Spleen (tissue), 7 donors: Measurements from ENCODE around the gene OSER1.

ENCODE experiments used
- CTCF ChIP-seq, 11 experiments: fragments of 200-600 bp in 7 of 11; fragments of 450-650 bp in 4 of 11; sonication (generic) in 4 of 11; IDR thresholded peaks in 8 of 11; conservative IDR thresholded peaks in 3 of 11; 1 replicate in 7 of 11; 2 replicates in 4 of 11; pipeline versions ENCODE4 v1.4.0 to v1.8.0; 2016 to 2021; ENCODE audit warnings: antibody characterized with exemption in 11 of 11, inconsistent platforms in 4 of 11, mild to moderate bottlenecking in 1 of 11
- POLR2A ChIP-seq, 3 donors: fragments of 450-650 bp; IDR thresholded peaks; one replicate each; pipeline ENCODE4 v1.5.1; 2017; ENCODE audit warnings: antibody characterized with exemption in 3 of 3, mild to moderate bottlenecking in 1 of 3
- donor health status: DM: no; HTN: no; CAD: no; lungs with moderate emphysema.
- donor health status: DM: no; HTN: no; CAD: no.
- donor health status: DM: no; HTN: no; CAD: no.

- TF ChIP-seq CTCF (IDR thresholded peaks at IDR 0.05 in 8 of 11, conservative IDR thresholded peaks at IDR 0.05 in 3 of 11) (no peak), POLR2A (IDR thresholded peaks at IDR 0.05) (no peak)
Observed at GRCh38 chr20:44154521-44155001, 56.0 kb downstream of the OSER1 start.
